ENCODE measurements around the gene STOML3.

DNA sequence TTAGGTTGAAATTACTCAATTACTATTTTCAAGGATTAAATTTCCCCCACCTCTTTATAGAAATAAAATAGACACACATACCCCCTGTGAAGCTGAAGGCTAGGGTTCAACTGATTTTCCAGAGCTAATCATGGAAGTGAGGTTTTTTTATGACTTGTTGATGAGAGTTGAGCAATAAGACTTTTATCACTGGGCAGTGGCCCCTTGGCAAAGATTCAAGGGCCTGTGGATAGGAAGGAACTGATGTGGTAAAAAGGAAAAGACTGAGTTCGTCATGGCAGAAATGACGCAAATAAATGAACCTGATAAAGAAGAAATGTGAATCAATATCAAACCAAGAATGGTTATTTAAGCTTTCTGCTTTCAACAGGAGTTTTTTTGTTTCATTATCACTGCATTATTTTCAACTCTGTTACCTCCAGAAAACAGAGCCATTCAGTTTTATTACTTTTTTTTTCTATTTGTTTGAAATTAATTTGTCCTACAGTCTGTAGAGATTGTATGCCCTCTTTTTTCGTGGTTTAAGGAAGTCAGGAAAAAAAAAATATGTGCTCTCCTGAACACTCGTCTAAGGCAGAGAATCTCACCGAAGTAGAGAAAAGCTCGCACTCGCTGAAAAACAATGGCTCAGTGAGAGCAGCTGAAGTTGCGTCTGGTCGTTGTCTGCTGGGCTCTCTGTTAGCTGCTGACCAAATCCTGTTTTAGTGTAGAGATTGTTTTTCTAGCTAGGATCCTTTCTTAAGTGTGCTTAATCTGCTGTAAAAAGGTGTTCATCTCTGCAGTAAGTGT lies 38.9 kb downstream of the STOML3 start:
- TF ChIP-seq CTCF (IDR thresholded peaks at IDR 0.05; ENCODE audit: insufficient read depth, low read depth, low read length) (no peak), EZH2 (IDR thresholded peaks at IDR 0.05; ENCODE audit: insufficient read depth, low read length) (no peak)
